HEK293 (cell line): ENCODE results near the gene VAMP7.

ENCODE experiments used
- CTCF ChIA-PET: fragments of 350-600 bp; formaldehyde crosslinking; extraction: SDS; loops from one replicate; lab custom pipeline; 2021; ENCODE audit warnings: antibody characterized with exemption; lab: Yijun Ruan, JAX
- POLR2A ChIA-PET: fragments of 300-600 bp; formaldehyde crosslinking; extraction: SDS; loops from one replicate; lab custom pipeline; 2020; ENCODE audit warnings: antibody characterized with exemption, inconsistent platforms; lab: Yijun Ruan, JAX
- H3K27ac ChIP-seq: fragments of 200-500 bp; sonication (Bioruptor generic); 2 replicates; pipeline ENCODE4 v1.5.1; 2014; ENCODE audit warnings: low read depth, low read length, control low read depth, inconsistent platforms; ENCODE audit errors: extremely low read depth
- H3K36me3 ChIP-seq, 2 experiments: fragments of 200-500 bp in 1 of 2; sonication (Bioruptor generic) in 1 of 2; 1 replicate in 1 of 2; 2 replicates in 1 of 2; pipeline ENCODE4 v1.5.1; 2014 to 2017; ENCODE audit warnings: inconsistent platforms in 2 of 2, low read length in 2 of 2; ENCODE audit not compliant: control insufficient read depth in 2 of 2, insufficient read depth in 1 of 2
- H3K4me1 ChIP-seq: fragments of 200-500 bp; sonication (Bioruptor generic); 2 replicates; pipeline ENCODE4 v1.5.1; 2014; ENCODE audit warnings: mild to moderate bottlenecking, low read length, inconsistent platforms; ENCODE audit not compliant: control insufficient read depth, insufficient read depth
- H3K4me3 ChIP-seq: 2 replicates; pipeline ENCODE4 v1.5.1; 2011; ENCODE audit warnings: low read depth, mild to moderate bottlenecking, control low read depth, low read length, moderate library complexity
- H3K9me3 ChIP-seq: fragments of 200-500 bp; sonication (Bioruptor generic); 2 replicates; pipeline ENCODE4 v1.5.1; 2014; ENCODE audit warnings: low read depth, low read length, inconsistent platforms; ENCODE audit not compliant: control insufficient read depth, insufficient read depth
- FEZF1 ChIP-seq: fragments of 450-650 bp; formaldehyde crosslinking; IDR thresholded peaks from 2 replicates; pipeline ENCODE4 v1.5.1; 2016; ENCODE audit warnings: missing biosample characterization, missing genetic modification characterization
- HOXA7 ChIP-seq: sonication (generic); formaldehyde crosslinking; IDR thresholded peaks from 2 replicates; pipeline ENCODE4 v1.8.1; 2022; ENCODE audit warnings: missing genetic modification reagents, borderline replicate concordance
- HOXC10 ChIP-seq: sonication (generic); formaldehyde crosslinking; IDR thresholded peaks from 2 replicates; pipeline ENCODE4 v1.8.1; 2023; ENCODE audit warnings: mild to moderate bottlenecking, missing genetic modification reagents
- INSM2 ChIP-seq: fragments of 450-650 bp; formaldehyde crosslinking; IDR thresholded peaks from 2 replicates; pipeline ENCODE4 v1.5.1; 2016; ENCODE audit warnings: missing biosample characterization, missing genetic modification characterization
- KLF17 ChIP-seq: fragments of 450-650 bp; formaldehyde crosslinking; IDR thresholded peaks from 2 replicates; pipeline ENCODE4 v1.5.1; 2016; ENCODE audit warnings: missing biosample characterization, missing genetic modification characterization
- ZBTB6 ChIP-seq: fragments of 450-650 bp; formaldehyde crosslinking; IDR thresholded peaks from 2 replicates; pipeline ENCODE4 v1.5.1; 2017; ENCODE audit warnings: missing biosample characterization, missing genetic modification characterization
- ZFHX2 ChIP-seq: fragments of 450-650 bp; formaldehyde crosslinking; conservative IDR thresholded peaks from 2 replicates; pipeline ENCODE4 v1.5.1; 2016; ENCODE audit warnings: missing biosample characterization, missing genetic modification characterization
- ZFP3 ChIP-seq: fragments of 450-650 bp; formaldehyde crosslinking; IDR thresholded peaks from 2 replicates; pipeline ENCODE4 v1.5.1; 2016; ENCODE audit warnings: low read depth, missing biosample characterization, missing genetic modification characterization
- ZNF146 ChIP-seq: fragments of 450-650 bp; formaldehyde crosslinking; IDR thresholded peaks from 2 replicates; pipeline ENCODE4 v1.5.1; 2016; ENCODE audit warnings: missing biosample characterization, missing genetic modification characterization
- ZNF175 ChIP-seq: fragments of 450-650 bp; formaldehyde crosslinking; IDR thresholded peaks from 2 replicates; pipeline ENCODE4 v1.5.1; 2016; ENCODE audit warnings: missing biosample characterization, missing genetic modification characterization
- ZNF202 ChIP-seq: fragments of 450-650 bp; formaldehyde crosslinking; IDR thresholded peaks from 2 replicates; pipeline ENCODE4 v1.5.1; 2016; ENCODE audit warnings: missing biosample characterization, missing genetic modification characterization, borderline replicate concordance
- ZNF37A ChIP-seq: fragments of 450-650 bp; IDR thresholded peaks from 2 replicates; pipeline ENCODE4 v1.5.1; 2018; ENCODE audit warnings: missing biosample characterization, missing genetic modification characterization
- ZNF394 ChIP-seq: fragments of 450-650 bp; formaldehyde crosslinking; IDR thresholded peaks from 2 replicates; pipeline ENCODE4 v1.5.1; 2016; ENCODE audit warnings: missing biosample characterization, missing genetic modification characterization, mild to moderate bottlenecking, moderate library complexity, borderline replicate concordance
- ZNF510 ChIP-seq: fragments of 450-650 bp; formaldehyde crosslinking; IDR thresholded peaks from 2 replicates; pipeline ENCODE4 v1.5.1; 2018; ENCODE audit warnings: mild to moderate bottlenecking, missing genetic modification characterization, missing biosample characterization; ENCODE audit not compliant: insufficient replicate concordance
- ZNF561 ChIP-seq: fragments of 450-650 bp; IDR thresholded peaks from 2 replicates; pipeline ENCODE4 v1.5.1; 2018; ENCODE audit warnings: missing biosample characterization, missing genetic modification characterization, borderline replicate concordance
- ZNF623 ChIP-seq: fragments of 450-650 bp; formaldehyde crosslinking; IDR thresholded peaks from 2 replicates; pipeline ENCODE4 v1.5.1; 2016; ENCODE audit warnings: missing biosample characterization, missing genetic modification characterization
- ZNF660 ChIP-seq: fragments of 450-650 bp; IDR thresholded peaks from 2 replicates; pipeline ENCODE4 v1.5.1; 2018; ENCODE audit warnings: missing biosample characterization, mild to moderate bottlenecking, missing genetic modification characterization
- ZNF664 ChIP-seq: fragments of 450-650 bp; formaldehyde crosslinking; IDR thresholded peaks from 2 replicates; pipeline ENCODE4 v1.5.1; 2016; ENCODE audit warnings: missing biosample characterization, missing genetic modification characterization
- ZNF701 ChIP-seq: fragments of 450-650 bp; formaldehyde crosslinking; IDR thresholded peaks from 2 replicates; pipeline ENCODE4 v1.5.1; 2016; ENCODE audit warnings: missing biosample characterization, missing genetic modification characterization
- TF ChIP-seq, protein P1 (sequence below): fragments of 450-650 bp; formaldehyde crosslinking; IDR thresholded peaks from 2 replicates; pipeline ENCODE4 v1.5.1; 2016; ENCODE audit warnings: missing biosample characterization, missing genetic modification characterization

VAMP7 gene

DNA sequence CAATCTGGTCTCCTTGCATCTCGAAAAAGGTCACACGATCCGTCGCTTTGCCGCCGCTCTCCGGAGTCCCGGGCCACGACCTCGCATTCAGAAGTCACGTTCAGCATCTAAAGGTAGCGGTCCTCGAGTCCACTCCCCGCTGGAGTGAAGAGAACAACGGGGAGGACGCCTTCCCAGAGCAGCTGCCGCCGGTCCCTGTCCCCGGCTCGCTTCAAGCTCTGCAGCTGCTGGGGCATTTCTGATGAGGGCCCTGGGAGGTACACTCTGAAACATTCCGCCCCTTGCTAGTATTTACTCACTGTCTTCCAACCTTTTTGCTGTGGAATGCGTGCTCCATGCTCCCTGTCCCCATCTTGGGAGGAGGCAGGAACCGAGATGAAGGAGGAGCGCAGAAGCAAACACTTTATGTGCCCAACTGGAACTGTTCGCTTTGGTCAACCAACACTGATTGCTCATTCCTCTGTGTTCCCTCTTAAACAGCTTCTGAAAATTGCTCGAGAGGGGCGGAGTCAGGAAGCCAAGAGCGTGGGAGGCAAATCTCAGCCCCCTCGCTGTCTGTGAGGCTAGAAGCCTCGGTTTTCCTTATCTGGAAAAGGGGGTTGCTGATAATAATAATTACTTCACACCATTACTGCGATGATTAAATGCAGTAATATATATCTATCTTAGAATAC, 6.4 kb upstream of the VAMP7 start (continued):
- TF ChIP-seq ZNF623 (tag by site-specific recombination) (no peak), ZNF664 (tag by site-specific recombination) (no peak), ZFP3 (tag by site-specific recombination) (no peak), FEZF1 (no peak), ZNF510 (tag by site-specific recombination) (no peak), ZNF701 (tag by site-specific recombination) (no peak)
- TF ChIP-seq, protein P1, sequence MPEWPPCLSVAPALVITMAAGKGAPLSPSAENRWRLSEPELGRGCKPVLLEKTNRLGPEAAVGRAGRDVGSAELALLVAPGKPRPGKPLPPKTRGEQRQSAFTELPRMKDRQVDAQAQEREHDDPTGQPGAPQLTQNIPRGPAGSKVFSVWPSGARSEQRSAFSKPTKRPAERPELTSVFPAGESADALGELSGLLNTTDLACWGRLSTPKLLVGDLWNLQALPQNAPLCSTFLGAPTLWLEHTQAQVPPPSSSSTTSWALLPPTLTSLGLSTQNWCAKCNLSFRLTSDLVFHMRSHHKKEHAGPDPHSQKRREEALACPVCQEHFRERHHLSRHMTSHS (tag by site-specific recombination) = no peak

GRCh38 chrX:155876704-155877103, 4.4 kb upstream of the VAMP7 start:
- H3K36me3 ChIP-seq = no peaks in the 10 kb centered on the region
- POLR2A ChIA-PET = no interaction called here
- H3K27ac ChIP-seq = no peak overlapping the region
- no peak for TF ChIP-seq ZNF561 (tag by site-specific recombination)
- TF ChIP-seq ZNF37A = no peak
- no peak for TF ChIP-seq ZFP3 (tag by site-specific recombination)
- CTCF ChIA-PET = no interaction called here
- H3K9me3 ChIP-seq = no peaks in the 10 kb centered on the region; the same call in 1 of the 2 replicates
- no peaks in the 10 kb centered on the region for H3K4me1 ChIP-seq
- H3K4me3 ChIP-seq = no peak overlapping the region

- Histone ChIP-seq H3K4me1 (no peaks in the 10 kb centered on the region), H3K4me3 (no peak overlapping the region), H3K36me3 (no peaks in the 10 kb centered on the region), H3K27ac (no peak overlapping the region), H3K9me3 (no peaks in the 10 kb centered on the region; the same call in 1 of the 2 replicates)
- CTCF ChIA-PET = no interaction called here
- POLR2A ChIA-PET = no interaction called here
- TF ChIP-seq ZNF175 = no peak
- TF ChIP-seq ZNF146 (tag by site-specific recombination) = no peak
- TF ChIP-seq ZNF660 = no peak
- no peak for TF ChIP-seq ZFHX2 (tag by site-specific recombination)
- TF ChIP-seq ZNF394 (tag by site-specific recombination) = no peak
- TF ChIP-seq INSM2 (tag by site-specific recombination) = no peak
- TF ChIP-seq KLF17 (tag by site-specific recombination) = no peak
- no peak for TF ChIP-seq HOXC10 (CRISPR knock-in tag)
- TF ChIP-seq ZNF202 (tag by site-specific recombination) = no peak
- TF ChIP-seq ZFP3 (tag by site-specific recombination) = no peak
- TF ChIP-seq ZBTB6 (tag by site-specific recombination) = no peak
- TF ChIP-seq HOXA7 (CRISPR knock-in tag) = no peak
These were observed 3.9 kb upstream of the VAMP7 start for GRCh38 chrX:155877288-155877687.
